Embryonic facial prominence (tissue), 1 donor: Measurements from ENCODE around the gene SATB1.
"Not testable (repeated sequence)": the region's sequence is repeated elsewhere in the genome, so short reads cannot be mapped to it uniquely, and the experiment has no call there.

ENCODE experiments used
- DNase-seq: peaks from one replicate; pipeline ENCODE4 v3.0.0-alpha.2; 2016; ENCODE audit errors: extremely low spot score

SATB1 gene

GRCh38 chr3:18351823-18352744 lies 73.1 kb downstream of the SATB1 start:
- DNase-seq, result no peak

GRCh38 chr3:18351069-18351628 lies 74.0 kb downstream of the SATB1 start:
- DNase-seq, result no peak

- no peak for DNase-seq
Observed at GRCh38 chr3:18349197-18349798, 75.8 kb downstream of the SATB1 start.

DNA sequence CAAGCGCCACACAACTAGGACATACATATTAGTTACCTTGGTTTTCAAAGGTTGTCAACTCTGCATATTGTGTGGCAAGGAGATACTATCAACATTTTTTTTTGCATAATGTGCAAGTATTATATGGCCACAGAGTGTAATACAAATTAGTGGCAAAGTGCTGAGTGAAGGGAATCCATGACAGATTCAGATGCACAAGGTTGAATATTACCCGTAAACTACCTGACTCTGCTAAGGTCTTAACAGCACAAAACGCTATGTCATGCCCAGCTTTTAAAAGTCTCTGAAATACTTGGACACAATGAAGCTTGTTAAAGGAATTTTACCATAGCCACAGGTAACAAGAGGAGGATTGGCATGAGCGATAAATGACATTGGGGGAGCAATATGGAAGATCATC lies 79.0 kb downstream of the SATB1 start:
- DNase-seq, result no peak

DNA sequence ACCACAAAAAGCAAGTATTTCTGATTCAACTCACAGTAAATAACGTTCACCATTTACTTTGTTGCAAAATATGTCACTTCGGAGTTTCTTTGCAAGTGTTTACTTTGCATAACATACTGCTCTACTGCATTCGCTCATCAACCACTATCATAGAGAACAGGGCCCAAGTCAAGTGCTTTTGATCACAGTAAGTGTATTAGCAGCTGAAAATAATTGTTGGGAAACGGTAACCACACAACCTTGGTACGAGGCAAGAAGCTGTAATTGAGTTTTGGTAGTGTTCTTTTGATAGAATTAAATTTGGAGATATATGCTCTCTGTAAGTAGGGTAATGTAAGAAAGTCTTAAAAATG lies 80.1 kb downstream of the SATB1 start:
- no peak for DNase-seq

- DNase-seq, result no peak
Observed at GRCh38 chr3:18344306-18345014, 80.7 kb downstream of the SATB1 start.

- DNase-seq, result no peak
Observed at GRCh38 chr3:18343809-18344208, 81.3 kb downstream of the SATB1 start.

DNA sequence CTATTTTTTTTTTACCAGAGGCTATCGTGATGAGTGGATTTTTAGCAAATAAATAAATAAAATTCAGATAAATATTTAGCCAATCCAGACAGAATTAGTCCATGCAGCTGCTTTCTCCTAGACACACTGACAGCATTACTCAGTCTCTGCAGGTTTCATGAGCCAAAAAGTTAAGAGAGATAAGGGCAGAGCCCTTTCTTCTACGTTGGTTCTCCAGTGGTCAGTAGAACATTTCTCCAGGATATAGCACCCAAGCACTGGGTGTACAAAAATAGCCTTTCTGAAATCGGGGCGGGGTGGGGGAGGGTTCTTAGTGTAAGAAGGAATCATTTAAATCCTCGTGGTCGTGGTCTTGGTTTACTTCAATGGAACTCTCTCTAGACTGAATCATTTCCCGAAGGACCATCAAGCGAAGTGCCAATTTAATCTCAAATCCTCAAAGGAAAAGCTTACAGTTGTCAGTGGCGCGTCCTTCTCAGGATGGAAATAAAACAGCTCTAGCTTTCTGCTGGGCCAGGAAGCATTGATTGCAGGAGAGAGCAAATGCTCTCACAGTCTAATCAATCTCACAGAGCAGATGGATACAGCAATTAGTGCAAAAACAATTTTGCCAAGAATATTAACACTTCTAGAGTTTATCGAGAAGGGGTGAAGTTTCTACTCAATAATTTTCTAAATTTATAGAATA lies 86.2 kb downstream of the SATB1 start:
- no peak for DNase-seq

GRCh38 chr3:18337231-18337630 lies 87.9 kb downstream of the SATB1 start:
- DNase-seq, result no peak

- no peak for DNase-seq
Observed at GRCh38 chr3:18334837-18335601, 90.1 kb downstream of the SATB1 start.

- not testable (repeated sequence) for DNase-seq
Observed at GRCh38 chr3:18330772-18331441, 94.2 kb downstream of the SATB1 start.

DNA sequence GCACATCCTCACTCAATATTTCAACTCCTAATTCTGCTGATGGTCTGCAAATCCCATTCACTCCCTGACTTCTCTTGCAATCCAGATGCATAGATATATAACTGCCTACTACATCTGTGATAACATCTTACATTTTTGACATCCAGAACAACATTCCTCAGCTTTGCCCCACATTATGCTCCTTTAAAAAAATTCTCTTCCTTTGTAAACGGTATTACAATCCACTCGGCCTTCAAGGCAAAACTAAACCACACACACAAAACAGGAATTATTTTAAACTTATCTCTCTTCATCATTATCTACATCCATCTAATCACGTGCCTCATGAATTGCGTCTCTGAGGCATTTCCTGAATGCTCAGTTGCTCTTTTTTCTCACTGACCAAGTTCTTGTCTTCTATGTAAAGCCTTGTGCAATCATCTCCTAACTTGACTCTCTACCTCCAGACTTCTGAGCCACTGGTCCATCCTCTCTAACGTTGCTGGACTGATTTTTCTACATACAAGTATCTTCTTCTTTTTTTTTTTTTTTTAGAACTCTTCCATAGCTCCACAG lies 117.0 kb downstream of the SATB1 start:
- DNase-seq, result no peak

DNA sequence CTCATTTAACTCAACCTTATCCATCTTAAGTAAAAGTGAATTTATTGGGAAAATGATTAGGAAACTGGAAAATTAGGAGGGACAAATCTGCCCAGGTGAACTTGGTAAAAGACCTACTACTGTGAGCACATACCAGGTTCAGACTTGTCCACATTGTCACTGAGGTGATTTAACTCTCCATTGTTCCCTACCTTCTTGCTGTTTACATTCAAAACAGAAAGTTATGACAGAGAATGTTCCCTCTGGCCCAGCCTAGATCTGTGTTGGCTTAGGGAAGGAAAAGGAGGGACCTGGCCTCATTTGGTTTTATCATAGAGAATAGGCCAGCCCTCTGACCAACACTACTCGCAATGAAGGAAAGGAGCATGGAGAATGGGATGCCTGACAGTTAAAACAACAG lies 117.6 kb downstream of the SATB1 start:
- no peak for DNase-seq

- no peak for DNase-seq
Observed at GRCh38 chr3:18302517-18302916, 122.6 kb downstream of the SATB1 start.

- no peak for DNase-seq
Observed at GRCh38 chr3:18301781-18302180, 123.4 kb downstream of the SATB1 start.

GRCh38 chr3:18300916-18301315 lies 124.2 kb downstream of the SATB1 start:
- DNase-seq, result no peak

- DNase-seq, result no peak
Observed at GRCh38 chr3:18297126-18297525, 128.0 kb downstream of the SATB1 start.
